GDM1 (cell line): ENCODE results near the gene RBM22.
A peak's percentile ranks its signal among the peaks of the same experiment; 100 is the strongest.
"Not testable (repeated sequence)": the region's sequence is repeated elsewhere in the genome, so short reads cannot be mapped to it uniquely, and the experiment has no call there.

Experiments
- DNase-seq: peaks from one replicate; lab custom pipeline; 2025; lab: John Stamatoyannopoulos, UW

The RBM22 gene

GRCh38 chr5:150700594-150701377, at the start of gene RBM22:
RBM22 (minus strand) TSS chr5:150701062; CDS start chr5:150700985, 77 bp downstream.
- peak; percentile 85 for DNase-seq

- DNase-seq: no peak
These were observed 49.6 kb upstream of the RBM22 start for GRCh38 chr5:150750469-150750868.

- not testable (repeated sequence) for DNase-seq
These were observed 42.3 kb upstream of the RBM22 start for GRCh38 chr5:150743142-150743488.

GRCh38 chr5:150742455-150743141, 41.7 kb upstream of the RBM22 start:
- DNase-seq: not testable (repeated sequence)

GRCh38 chr5:150740992-150741391, 40.1 kb upstream of the RBM22 start:
- no peak for DNase-seq

- no peak for DNase-seq
These were observed 38.0 kb upstream of the RBM22 start for GRCh38 chr5:150738862-150739261.

- DNase-seq: peak; percentile 79
These were observed 33.9 kb upstream of the RBM22 start for GRCh38 chr5:150734579-150735384.

GRCh38 chr5:150731669-150732242, 30.9 kb upstream of the RBM22 start:
- no peak for DNase-seq

- DNase-seq: no peak
These were observed 29.0 kb upstream of the RBM22 start for GRCh38 chr5:150729859-150730258.

GRCh38 chr5:150723845-150724244, 23.0 kb upstream of the RBM22 start:
- no peak for DNase-seq

- DNase-seq: no peak
These were observed 9.3 kb upstream of the RBM22 start for GRCh38 chr5:150710165-150710564.

GRCh38 chr5:150706776-150707390, 6.0 kb upstream of the RBM22 start:
- DNase-seq: no peak

GRCh38 chr5:150703762-150704161, 2.9 kb upstream of the RBM22 start:
- no peak for DNase-seq

- no peak for DNase-seq
These were observed 642 bp downstream of the RBM22 start for GRCh38 chr5:150700246-150700593.

GRCh38 chr5:150694612-150695011, 6.2 kb downstream of the RBM22 start:
- DNase-seq: no peak

- DNase-seq: no peak
These were observed 8.6 kb downstream of the RBM22 start for GRCh38 chr5:150692276-150692675.

GRCh38 chr5:150690760-150691159, 10.1 kb downstream of the RBM22 start:
- no peak for DNase-seq

GRCh38 chr5:150689120-150689519, 11.7 kb downstream of the RBM22 start:
- DNase-seq: no peak

- no peak for DNase-seq
These were observed 24.3 kb downstream of the RBM22 start for GRCh38 chr5:150676578-150676977.

- no peak for DNase-seq
These were observed 25.8 kb downstream of the RBM22 start for GRCh38 chr5:150675069-150675468.

GRCh38 chr5:150674341-150674821, 26.5 kb downstream of the RBM22 start:
- DNase-seq: no peak

- no peak for DNase-seq
These were observed 28.0 kb downstream of the RBM22 start for GRCh38 chr5:150672884-150673275.
